Uterus (tissue), 4 donors: Measurements from ENCODE around the gene ACAP2. TPM values are rescaled to one million over a fixed set of nuclear protein-coding genes. Genes with fewer than 3 reads are reported as not detected.
A peak's percentile ranks its signal among the peaks of the same experiment; 100 is the strongest.

Experiments
- DNase-seq, 2 donors: peaks; one replicate each; pipeline ENCODE4 v3.0.0-alpha.2; 2019 to 2020
- H3K27ac ChIP-seq, 2 donors: fragments of 200-600 bp; sonication (generic); 1 replicate in 1 of 2; 2 replicates in 1 of 2; pipeline ENCODE4 v1.5.1; 2016 to 2018
- H3K27me3 ChIP-seq, 2 donors: fragments of 200-600 bp; sonication (generic); one replicate each; pipeline ENCODE4 v1.5.1; 2018 to 2019; ENCODE audit warnings: control low read depth in 1 of 2
- H3K36me3 ChIP-seq, 2 donors: fragments of 200-600 bp; sonication (generic); one replicate each; pipeline ENCODE4 v1.5.1; 2019; ENCODE audit warnings: control low read depth in 1 of 2
- H3K4me1 ChIP-seq, 2 donors: fragments of 200-600 bp; sonication (generic); one replicate each; pipeline ENCODE4 v1.5.1; 2018 to 2019; ENCODE audit warnings: control low read depth in 1 of 2
- H3K4me3 ChIP-seq, 2 donors: fragments of 200-600 bp; sonication (generic); 1 replicate in 1 of 2; 2 replicates in 1 of 2; pipeline ENCODE4 v1.5.1; 2018 to 2019; ENCODE audit warnings: mild to moderate bottlenecking in 1 of 2
- H3K9me3 ChIP-seq, 2 donors: fragments of 200-600 bp; sonication (generic); one replicate each; pipeline ENCODE4 v1.5.1; 2019; ENCODE audit warnings: control low read depth in 1 of 2
- POLR2A ChIP-seq, 2 donors: fragments of 450-650 bp; IDR thresholded peaks; one replicate each; pipeline ENCODE4 v1.6.1; 2016; ENCODE audit warnings: antibody characterized with exemption in 2 of 2, mild to moderate bottlenecking in 1 of 2, moderate library complexity in 1 of 2
- intact Hi-C: fragments of 100-400 bp; cut with DNase I; formaldehyde crosslinking; loops from one replicate; pipeline ENCODE4 v1.15.1; 2023; ENCODE audit warnings: low total_unique reads
- total RNA-seq, 4 donors: library from RNA; depleted of rRNA in 3 of 4; stranded (reverse); fragments of >200 nt in 3 of 4; gene quantifications; one replicate each; pipeline versions ENCODE4 v1.1.0 to v1.2.4, GENCODE V29; 2014 to 2023
- TF ChIP-seq, protein P1 (sequence below), 4 experiments: fragments of 200-600 bp in 2 of 4; fragments of 450-650 bp in 2 of 4; sonication (generic) in 2 of 4; IDR thresholded peaks; one replicate each; pipeline ENCODE4 v1.5.1; 2016 to 2019; ENCODE audit warnings: antibody characterized with exemption in 4 of 4, mild to moderate bottlenecking in 2 of 4, moderate library complexity in 1 of 4
- donor health status: DM: yes; HTN: yes; CAD: no.

The ACAP2 gene
- total RNA-seq, 4 donors from 2014 or later, result 40.3 to 140 (median 68.6) TPM

DNA sequence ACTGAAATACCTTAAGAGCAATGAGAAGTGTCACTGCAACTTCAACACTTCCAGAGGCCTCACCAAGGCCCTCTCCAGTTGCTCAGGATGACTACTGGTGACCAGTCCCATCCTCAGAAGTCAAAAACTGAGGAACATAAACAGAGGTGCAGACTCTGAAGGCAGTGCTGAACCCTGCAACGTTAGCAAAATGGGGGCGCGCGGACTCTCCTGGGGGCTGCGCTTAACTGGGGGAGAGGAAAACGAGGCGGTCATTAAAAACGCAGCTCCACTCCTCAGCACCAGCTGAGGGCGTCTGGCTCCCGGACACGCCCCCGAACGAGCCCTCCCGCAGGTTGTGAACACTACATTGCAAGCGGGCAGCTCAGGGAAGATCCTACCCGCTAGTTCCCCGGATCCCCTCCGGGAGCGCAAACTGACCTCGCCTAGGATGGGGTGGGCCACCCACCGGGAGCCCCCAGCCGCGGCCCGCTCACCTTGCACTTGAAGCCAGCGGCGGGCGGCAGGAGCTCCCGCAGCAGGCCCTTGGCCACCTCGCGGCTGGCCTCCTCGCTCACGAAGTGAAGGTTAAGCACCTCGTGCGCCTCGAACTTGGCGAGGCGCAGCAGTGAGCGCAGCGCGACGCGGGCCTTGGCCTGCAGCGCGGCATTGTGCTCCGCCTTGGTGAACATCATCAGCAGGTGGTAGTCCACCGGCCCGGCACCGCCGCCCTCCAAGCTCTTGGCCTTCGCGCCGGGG is 172.6 kb downstream of the ACAP2 start:
- intact Hi-C loops, result loop anchor here (5.0 kb wide), 1 partner anchor 252 kb away; no protein-coding TSS in a partner anchor
- Histone ChIP-seq H3K4me3 (peak overlapping the region; percentile 70 to 83), H3K9me3 (no peaks in the 10 kb centered on the region), H3K36me3 (no peaks in the 10 kb centered on the region), H3K27ac (peak overlapping the region; percentile 84 to 86), H3K27me3 (no peaks in the 10 kb centered on the region), H3K4me1 (no peaks in the 10 kb centered on the region)
- TF ChIP-seq POLR2A (IDR thresholded peaks at IDR 0.05), result no peak
- TF ChIP-seq, protein P1, sequence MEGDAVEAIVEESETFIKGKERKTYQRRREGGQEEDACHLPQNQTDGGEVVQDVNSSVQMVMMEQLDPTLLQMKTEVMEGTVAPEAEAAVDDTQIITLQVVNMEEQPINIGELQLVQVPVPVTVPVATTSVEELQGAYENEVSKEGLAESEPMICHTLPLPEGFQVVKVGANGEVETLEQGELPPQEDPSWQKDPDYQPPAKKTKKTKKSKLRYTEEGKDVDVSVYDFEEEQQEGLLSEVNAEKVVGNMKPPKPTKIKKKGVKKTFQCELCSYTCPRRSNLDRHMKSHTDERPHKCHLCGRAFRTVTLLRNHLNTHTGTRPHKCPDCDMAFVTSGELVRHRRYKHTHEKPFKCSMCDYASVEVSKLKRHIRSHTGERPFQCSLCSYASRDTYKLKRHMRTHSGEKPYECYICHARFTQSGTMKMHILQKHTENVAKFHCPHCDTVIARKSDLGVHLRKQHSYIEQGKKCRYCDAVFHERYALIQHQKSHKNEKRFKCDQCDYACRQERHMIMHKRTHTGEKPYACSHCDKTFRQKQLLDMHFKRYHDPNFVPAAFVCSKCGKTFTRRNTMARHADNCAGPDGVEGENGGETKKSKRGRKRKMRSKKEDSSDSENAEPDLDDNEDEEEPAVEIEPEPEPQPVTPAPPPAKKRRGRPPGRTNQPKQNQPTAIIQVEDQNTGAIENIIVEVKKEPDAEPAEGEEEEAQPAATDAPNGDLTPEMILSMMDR (IDR thresholded peaks at IDR 0.05), result no peak
- no peak for DNase-seq

DNA sequence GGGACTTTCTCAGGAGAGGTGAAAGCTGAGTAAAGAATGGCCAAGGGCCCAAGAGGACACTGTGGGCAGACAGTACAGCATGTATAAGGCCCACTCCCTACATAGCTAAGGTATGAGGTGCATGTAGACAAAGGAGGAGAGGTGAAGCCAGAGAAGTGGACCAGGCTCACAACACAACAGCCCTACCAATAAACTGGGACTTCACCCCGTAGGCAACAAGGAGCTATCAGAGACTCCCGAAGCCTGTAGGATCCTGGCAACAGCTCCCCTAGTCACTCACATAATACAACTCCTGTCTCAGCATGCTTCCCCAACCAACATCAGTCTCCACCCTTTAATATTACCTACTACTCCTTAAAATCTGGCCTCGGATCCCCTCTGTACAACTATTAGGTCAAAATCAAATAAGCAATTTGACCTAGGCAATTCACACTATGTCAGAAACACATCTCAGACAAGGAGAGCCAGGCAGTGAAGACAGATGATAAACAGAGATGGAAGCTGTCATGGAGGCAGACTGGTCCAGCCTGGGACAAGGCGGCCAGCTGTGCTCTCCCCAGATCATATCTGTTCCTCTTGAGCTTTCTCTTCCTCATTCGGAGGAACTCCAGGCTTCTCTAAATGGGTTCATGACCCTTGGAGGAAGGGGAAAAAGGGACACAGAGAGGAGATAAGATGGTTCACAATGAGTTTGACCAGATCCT is 173.3 kb downstream of the ACAP2 start:
- no peaks in the 10 kb centered on the region for H3K36me3 ChIP-seq
- no peaks in the 10 kb centered on the region for H3K9me3 ChIP-seq
- H3K27me3 ChIP-seq, result no peaks in the 10 kb centered on the region
- no peak for DNase-seq
- H3K27ac ChIP-seq, result peak overlapping the region; percentile 84 to 86
- H3K4me3 ChIP-seq, result peak overlapping the region; percentile 70 to 83
- intact Hi-C loops, result loop anchor here (5.0 kb wide), 1 partner anchor 253 kb away; no protein-coding TSS in a partner anchor
- no peaks in the 10 kb centered on the region for H3K4me1 ChIP-seq
- TF ChIP-seq POLR2A (IDR thresholded peaks at IDR 0.05), result no peak
- TF ChIP-seq, protein P1 (IDR thresholded peaks at IDR 0.05), result no peak

DNA sequence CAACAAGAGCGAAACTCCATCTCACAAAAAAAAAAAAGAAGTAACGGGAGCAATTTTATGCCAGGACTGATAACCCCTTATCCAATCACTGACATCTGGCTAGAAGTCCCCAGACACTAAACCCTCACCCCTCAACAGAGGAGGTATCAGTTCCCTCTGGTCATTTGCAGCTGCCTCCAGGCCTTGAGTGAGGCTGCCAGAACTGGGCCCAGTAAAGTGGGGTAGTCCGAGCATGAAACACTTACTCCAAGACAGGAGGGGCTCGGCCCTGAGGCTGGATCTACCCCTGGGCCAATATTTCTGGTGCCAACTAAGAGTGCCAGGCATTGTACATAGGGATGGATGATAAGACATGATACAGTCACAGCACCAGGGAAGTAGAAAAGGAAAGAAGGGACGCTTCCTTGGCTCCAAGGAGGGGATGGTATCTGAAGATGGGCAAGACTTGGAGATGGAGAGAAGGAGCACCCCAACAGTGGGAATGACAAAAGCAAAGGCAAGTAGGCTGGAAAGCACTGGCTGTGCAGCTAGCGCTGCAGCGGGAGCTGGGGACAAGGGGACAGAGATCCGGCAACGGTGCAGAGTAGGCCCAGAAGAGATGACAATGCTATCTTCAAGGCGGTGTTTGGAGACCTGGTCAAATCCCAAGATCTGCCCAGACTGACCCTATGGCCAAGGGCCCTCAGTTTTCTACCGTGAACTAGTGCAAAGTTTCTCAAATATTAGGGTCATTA is 174.1 kb downstream of the ACAP2 start:
- Histone ChIP-seq H3K27me3 (no peaks in the 10 kb centered on the region), H3K9me3 (no peaks in the 10 kb centered on the region), H3K4me1 (no peaks in the 10 kb centered on the region), H3K4me3 (no peak overlapping the region), H3K27ac (no peak overlapping the region), H3K36me3 (no peaks in the 10 kb centered on the region)
- TF ChIP-seq, protein P1 (IDR thresholded peaks at IDR 0.05), result no peak
- no peak for TF ChIP-seq POLR2A (IDR thresholded peaks at IDR 0.05)
- no peak for DNase-seq
- intact Hi-C loops, result no loop called here

DNA sequence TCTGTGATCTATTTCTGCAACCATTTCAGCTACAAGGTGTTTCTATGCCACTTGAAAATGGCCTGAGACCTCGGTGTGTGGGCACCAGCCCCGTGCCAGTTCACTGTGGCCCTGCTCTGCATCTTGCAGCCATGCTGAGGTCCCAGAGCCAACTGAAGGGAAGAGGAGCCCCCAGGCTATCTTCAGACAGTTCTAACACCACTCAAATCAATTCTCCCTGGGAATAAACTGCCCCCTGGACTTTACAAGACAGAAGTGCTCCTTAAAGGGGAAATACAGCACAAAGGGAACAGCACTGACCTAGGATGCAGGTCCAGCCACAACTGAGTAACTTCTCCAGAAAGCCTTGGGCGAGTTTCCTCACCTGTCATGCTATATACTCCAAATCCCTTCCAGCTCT is 175.7 kb downstream of the ACAP2 start:
- Histone ChIP-seq H3K9me3 (no peaks in the 10 kb centered on the region), H3K27ac (no peak overlapping the region), H3K36me3 (no peaks in the 10 kb centered on the region), H3K27me3 (no peaks in the 10 kb centered on the region), H3K4me3 (no peak overlapping the region), H3K4me1 (no peaks in the 10 kb centered on the region)
- TF ChIP-seq POLR2A (IDR thresholded peaks at IDR 0.05), result no peak
- TF ChIP-seq, protein P1 (IDR thresholded peaks at IDR 0.05), result no peak
- intact Hi-C loops, result no loop called here
- DNase-seq, result no peak
